ENCODE measurements around the gene SNAP91. TPM values are rescaled to one million over a fixed set of nuclear protein-coding genes. Genes with fewer than 3 reads are reported as not detected.
"Not testable (repeated sequence)": the region's sequence is repeated elsewhere in the genome, so short reads cannot be mapped to it uniquely, and the experiment has no call there.

Gene SNAP91
- polyA plus RNA-seq, 1 donor (not counting 4 experiments of a cell fraction or from before 2014, with no cell fraction given): not detected

DNA sequence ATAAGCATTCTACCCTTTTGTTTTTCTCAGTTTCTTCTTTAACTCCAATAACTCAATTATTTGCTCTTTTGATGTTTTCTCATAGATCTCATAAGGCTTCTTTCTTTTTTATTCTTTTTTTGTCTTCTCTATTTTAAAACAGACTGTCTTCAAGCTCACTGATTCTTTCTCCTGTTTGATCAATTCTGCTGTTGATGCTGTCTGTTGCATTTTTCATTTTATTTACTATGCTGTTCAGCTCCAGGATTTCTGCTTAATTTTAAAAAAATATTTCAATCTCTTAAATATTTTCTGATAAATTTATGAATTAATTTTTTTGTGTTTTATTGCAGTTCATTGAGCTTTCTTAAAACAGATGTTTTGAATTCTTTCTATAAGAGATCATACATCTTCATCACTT lies 48.1 kb upstream of the SNAP91 start:
- Histone ChIP-seq H3K4me3 (ENCODE audit: control insufficient read depth in 2 of 3, extremely low read depth in 1 of 3, insufficient read depth in 2 of 3, low read depth in 1 of 3, low read length in 3 of 3) (no peak overlapping the region), H3K79me2 (ENCODE audit: control insufficient read depth, insufficient read depth, low read length) (no peaks in the 10 kb centered on the region), H3K9me3 (ENCODE audit: control insufficient read depth, low read depth, low read length) (no peaks in the 10 kb centered on the region), H3K9me1 (ENCODE audit: control insufficient read depth, extremely low read depth, insufficient read depth, low read length) (no peaks in the 10 kb centered on the region), H3K27ac (ENCODE audit: control insufficient read depth, insufficient read depth, low read length) (no peak overlapping the region), H2AFZ (ENCODE audit: control insufficient read depth, low read length) (no peak overlapping the region), H4K20me1 (ENCODE audit: control insufficient read depth, extremely low read depth, insufficient read depth, low read length) (no peaks in the 10 kb centered on the region), H3K4me2 (ENCODE audit: control insufficient read depth, extremely low read depth, insufficient read depth, low read depth, low read length) (no peak overlapping the region), H3K4me1 (ENCODE audit: control insufficient read depth, extremely low read depth, insufficient read depth, low read length) (no peaks in the 10 kb centered on the region), H3K9ac (ENCODE audit: control insufficient read depth, extremely low read depth, insufficient read depth, low read length) (no peak overlapping the region), H3K27me3 (ENCODE audit: control insufficient read depth, extremely low read depth, insufficient read depth, low read length) (no peaks in the 10 kb centered on the region), H3K36me3 (ENCODE audit: control insufficient read depth in 2 of 2, extremely low read depth in 1 of 2, insufficient read depth in 2 of 2, low read length in 2 of 2) (no peaks in the 10 kb centered on the region)
- TF ChIP-seq, protein P1, sequence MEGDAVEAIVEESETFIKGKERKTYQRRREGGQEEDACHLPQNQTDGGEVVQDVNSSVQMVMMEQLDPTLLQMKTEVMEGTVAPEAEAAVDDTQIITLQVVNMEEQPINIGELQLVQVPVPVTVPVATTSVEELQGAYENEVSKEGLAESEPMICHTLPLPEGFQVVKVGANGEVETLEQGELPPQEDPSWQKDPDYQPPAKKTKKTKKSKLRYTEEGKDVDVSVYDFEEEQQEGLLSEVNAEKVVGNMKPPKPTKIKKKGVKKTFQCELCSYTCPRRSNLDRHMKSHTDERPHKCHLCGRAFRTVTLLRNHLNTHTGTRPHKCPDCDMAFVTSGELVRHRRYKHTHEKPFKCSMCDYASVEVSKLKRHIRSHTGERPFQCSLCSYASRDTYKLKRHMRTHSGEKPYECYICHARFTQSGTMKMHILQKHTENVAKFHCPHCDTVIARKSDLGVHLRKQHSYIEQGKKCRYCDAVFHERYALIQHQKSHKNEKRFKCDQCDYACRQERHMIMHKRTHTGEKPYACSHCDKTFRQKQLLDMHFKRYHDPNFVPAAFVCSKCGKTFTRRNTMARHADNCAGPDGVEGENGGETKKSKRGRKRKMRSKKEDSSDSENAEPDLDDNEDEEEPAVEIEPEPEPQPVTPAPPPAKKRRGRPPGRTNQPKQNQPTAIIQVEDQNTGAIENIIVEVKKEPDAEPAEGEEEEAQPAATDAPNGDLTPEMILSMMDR (optimal IDR thresholded peaks at IDR 0.05 in 1 of 3, IDR thresholded peaks at IDR 0.05 in 1 of 3, conservative IDR thresholded peaks at IDR 0.05 in 1 of 3; ENCODE audit: extremely low read depth in 1 of 3, insufficient read depth in 2 of 3, low read length in 3 of 3): no peak
- TF ChIP-seq EZH2 (IDR thresholded peaks at IDR 0.05; ENCODE audit: low read length): no peak
- FAIRE-seq (no peak), DNase-seq (ENCODE audit: low read depth, low spot score) (no peak)
- dilution Hi-C loops (cut with MboI; ENCODE audit: extremely low pct_ligation_motif_present, low sequenced_read_pairs): no loop called here

DNA sequence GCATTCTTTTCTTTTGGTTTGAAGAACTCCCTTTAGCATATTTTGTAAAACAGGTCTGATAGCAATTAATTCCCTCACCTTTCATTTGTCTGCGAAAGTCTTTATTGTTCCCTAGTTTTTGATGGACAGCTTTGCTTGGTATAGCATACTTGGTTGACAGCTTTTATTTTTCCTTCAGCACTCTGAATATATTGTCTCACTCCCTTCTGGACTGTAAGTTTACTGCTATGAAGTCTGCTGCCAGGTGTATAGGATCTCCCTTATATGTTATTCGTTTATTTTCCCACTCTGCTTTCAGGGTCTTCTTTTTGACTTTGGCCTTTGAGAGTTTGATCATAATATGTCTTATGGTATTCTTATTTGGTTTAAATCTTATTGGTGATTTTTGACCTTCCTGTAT lies 47.7 kb upstream of the SNAP91 start:
- H3K9me3 ChIP-seq (ENCODE audit: control insufficient read depth, low read depth, low read length): no peaks in the 10 kb centered on the region
- DNase-seq (ENCODE audit: low read depth, low spot score) (no peak), FAIRE-seq (no peak)
- no peak overlapping the region for H2AFZ ChIP-seq (ENCODE audit: control insufficient read depth, low read length)
- no peaks in the 10 kb centered on the region for H3K27me3 ChIP-seq (ENCODE audit: control insufficient read depth, extremely low read depth, insufficient read depth, low read length)
- TF ChIP-seq, protein P1 (optimal IDR thresholded peaks at IDR 0.05 in 1 of 3, IDR thresholded peaks at IDR 0.05 in 1 of 3, conservative IDR thresholded peaks at IDR 0.05 in 1 of 3; ENCODE audit: extremely low read depth in 1 of 3, insufficient read depth in 2 of 3, low read length in 3 of 3): no peak
- no peak for TF ChIP-seq EZH2 (IDR thresholded peaks at IDR 0.05; ENCODE audit: low read length)
- no peak overlapping the region for H3K9ac ChIP-seq (ENCODE audit: control insufficient read depth, extremely low read depth, insufficient read depth, low read length)
- H4K20me1 ChIP-seq (ENCODE audit: control insufficient read depth, extremely low read depth, insufficient read depth, low read length): no peaks in the 10 kb centered on the region
- no peak overlapping the region for H3K4me3 ChIP-seq (ENCODE audit: control insufficient read depth in 2 of 3, extremely low read depth in 1 of 3, insufficient read depth in 2 of 3, low read depth in 1 of 3, low read length in 3 of 3)
- dilution Hi-C loops (cut with MboI; ENCODE audit: extremely low pct_ligation_motif_present, low sequenced_read_pairs): no loop called here
- no peak overlapping the region for H3K27ac ChIP-seq (ENCODE audit: control insufficient read depth, insufficient read depth, low read length)
- no peaks in the 10 kb centered on the region for H3K9me1 ChIP-seq (ENCODE audit: control insufficient read depth, extremely low read depth, insufficient read depth, low read length)
- H3K4me2 ChIP-seq (ENCODE audit: control insufficient read depth, extremely low read depth, insufficient read depth, low read depth, low read length): no peak overlapping the region
- no peaks in the 10 kb centered on the region for H3K4me1 ChIP-seq (ENCODE audit: control insufficient read depth, extremely low read depth, insufficient read depth, low read length)
- no peaks in the 10 kb centered on the region for H3K79me2 ChIP-seq (ENCODE audit: control insufficient read depth, insufficient read depth, low read length)
- H3K36me3 ChIP-seq (ENCODE audit: control insufficient read depth in 2 of 2, extremely low read depth in 1 of 2, insufficient read depth in 2 of 2, low read length in 2 of 2): no peaks in the 10 kb centered on the region

DNA sequence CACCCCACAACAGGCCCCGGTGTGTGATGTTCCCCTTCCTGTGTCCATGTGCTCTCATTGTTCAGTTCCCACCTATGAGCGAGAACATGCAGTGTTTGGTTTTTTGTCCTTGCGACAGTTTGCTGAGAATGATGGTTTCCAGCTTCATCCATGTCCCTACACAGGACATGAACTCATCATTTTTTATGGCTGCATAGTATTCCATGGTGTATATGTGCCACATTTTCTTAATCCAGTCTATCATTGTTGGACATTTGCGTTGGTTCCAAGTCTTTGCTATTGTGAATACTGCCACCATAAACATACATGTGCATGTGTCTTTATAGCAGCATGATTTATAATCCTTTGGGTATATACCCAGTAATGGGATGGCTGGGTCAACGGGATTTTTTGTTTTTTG lies 43.5 kb upstream of the SNAP91 start:
- H3K27me3 ChIP-seq (ENCODE audit: control insufficient read depth, extremely low read depth, insufficient read depth, low read length); H3K4me1 ChIP-seq (ENCODE audit: control insufficient read depth, extremely low read depth, insufficient read depth, low read length); H3K4me3 ChIP-seq (ENCODE audit: control insufficient read depth in 2 of 3, extremely low read depth in 1 of 3, insufficient read depth in 2 of 3, low read depth in 1 of 3, low read length in 3 of 3); H3K9me3 ChIP-seq (ENCODE audit: control insufficient read depth, low read depth, low read length); dilution Hi-C loops (cut with MboI; ENCODE audit: extremely low pct_ligation_motif_present, low sequenced_read_pairs); H3K36me3 ChIP-seq (ENCODE audit: control insufficient read depth in 2 of 2, extremely low read depth in 1 of 2, insufficient read depth in 2 of 2, low read length in 2 of 2); H3K9me1 ChIP-seq (ENCODE audit: control insufficient read depth, extremely low read depth, insufficient read depth, low read length); H3K9ac ChIP-seq (ENCODE audit: control insufficient read depth, extremely low read depth, insufficient read depth, low read length); DNase-seq (ENCODE audit: low read depth, low spot score); H3K79me2 ChIP-seq (ENCODE audit: control insufficient read depth, insufficient read depth, low read length); H3K4me2 ChIP-seq (ENCODE audit: control insufficient read depth, extremely low read depth, insufficient read depth, low read depth, low read length); H4K20me1 ChIP-seq (ENCODE audit: control insufficient read depth, extremely low read depth, insufficient read depth, low read length); H2AFZ ChIP-seq (ENCODE audit: control insufficient read depth, low read length); FAIRE-seq; H3K27ac ChIP-seq (ENCODE audit: control insufficient read depth, insufficient read depth, low read length): not testable (repeated sequence)
